AG08395 (cell line): Measurements from ENCODE around the gene SCN4A.
A peak's percentile ranks its signal among the peaks of the same experiment; 100 is the strongest.

Experiments used
- DNase-seq: peaks from one replicate; pipeline ENCODE4 v3.0.0; 2012; ENCODE audit warnings: mixed read lengths, low spot score

SCN4A gene

GRCh38 chr17:63955232-63955631 lies 17.5 kb downstream of the SCN4A start:
- DNase-seq = no peak

DNA sequence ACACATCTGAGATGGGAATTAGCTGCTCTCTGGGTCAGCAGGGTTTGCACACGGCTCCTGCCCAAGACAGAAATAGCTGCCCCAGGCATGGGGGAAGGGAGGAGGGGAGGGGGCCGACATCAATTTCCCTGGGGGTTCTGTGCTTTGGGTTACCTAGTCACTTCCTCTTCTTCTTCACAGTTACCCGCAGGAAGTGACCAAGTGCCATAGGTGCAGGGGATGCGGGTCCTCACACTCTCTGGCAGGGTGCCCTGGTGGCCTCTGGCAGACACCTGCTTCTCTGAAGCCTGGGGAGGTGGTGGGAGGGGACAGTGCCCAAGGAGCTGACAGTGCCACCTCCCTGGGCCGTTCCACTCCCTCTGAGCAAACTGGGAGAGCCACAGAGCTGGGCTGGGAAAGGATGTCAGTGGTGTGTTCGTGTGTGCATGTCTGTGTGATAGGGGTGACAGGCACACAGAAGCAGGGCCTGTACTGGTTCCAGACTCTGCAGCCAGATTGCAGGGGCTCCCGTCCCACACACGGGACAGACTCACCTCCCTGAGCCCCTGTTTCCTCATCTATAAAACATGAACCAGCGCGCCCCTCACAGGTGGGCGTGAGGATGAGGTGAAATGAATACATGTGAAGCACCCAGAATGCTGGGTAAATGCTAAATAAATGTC lies 18.2 kb downstream of the SCN4A start:
- DNase-seq = no peak

DNA sequence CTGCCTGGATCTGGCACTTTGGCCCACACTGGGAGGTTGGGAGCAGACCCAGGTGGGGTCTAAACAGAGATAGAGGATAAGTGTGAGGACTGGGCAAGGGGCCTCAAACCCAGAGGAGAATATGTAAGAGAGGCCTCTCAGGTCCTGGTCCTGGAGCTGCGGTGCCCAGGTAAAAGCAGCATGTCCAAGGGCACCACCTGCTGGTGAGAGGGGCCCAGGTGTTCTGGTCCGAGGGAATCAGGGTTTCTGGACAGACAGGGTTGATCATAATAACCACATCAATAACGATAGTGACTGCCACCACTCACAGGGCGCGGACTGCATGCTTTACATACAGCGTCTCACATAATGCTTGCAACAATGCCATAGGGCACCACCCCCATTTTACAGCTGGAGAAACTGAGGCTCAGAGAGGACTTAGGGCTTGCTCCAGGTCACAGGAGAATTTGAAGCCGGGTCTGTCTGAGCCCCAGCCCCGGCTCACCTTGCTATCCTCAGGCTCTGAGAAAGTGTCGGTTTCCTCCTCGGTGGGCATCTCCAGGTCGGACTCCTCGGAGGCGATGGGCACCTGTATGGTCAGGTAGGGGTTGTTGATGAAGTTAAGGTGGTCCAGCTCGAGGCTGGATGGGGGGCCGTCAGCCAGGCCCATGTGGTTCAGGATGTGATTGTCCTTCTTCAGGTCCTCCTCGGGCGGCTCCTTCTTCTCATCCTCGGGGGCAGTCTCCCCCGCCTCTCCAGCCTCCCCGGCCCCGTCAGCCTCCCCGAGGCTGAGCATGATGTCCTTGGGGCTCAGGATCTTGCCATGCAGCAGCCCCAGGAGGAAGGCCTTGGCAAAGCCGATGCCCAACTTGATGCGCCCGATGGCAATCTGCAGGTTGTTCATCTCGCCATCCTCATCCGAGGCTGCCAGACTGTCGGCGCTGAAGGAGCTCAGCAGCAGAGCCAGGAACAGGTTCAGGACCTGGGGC lies 21.5 kb downstream of the SCN4A start:
- no peak for DNase-seq

DNA sequence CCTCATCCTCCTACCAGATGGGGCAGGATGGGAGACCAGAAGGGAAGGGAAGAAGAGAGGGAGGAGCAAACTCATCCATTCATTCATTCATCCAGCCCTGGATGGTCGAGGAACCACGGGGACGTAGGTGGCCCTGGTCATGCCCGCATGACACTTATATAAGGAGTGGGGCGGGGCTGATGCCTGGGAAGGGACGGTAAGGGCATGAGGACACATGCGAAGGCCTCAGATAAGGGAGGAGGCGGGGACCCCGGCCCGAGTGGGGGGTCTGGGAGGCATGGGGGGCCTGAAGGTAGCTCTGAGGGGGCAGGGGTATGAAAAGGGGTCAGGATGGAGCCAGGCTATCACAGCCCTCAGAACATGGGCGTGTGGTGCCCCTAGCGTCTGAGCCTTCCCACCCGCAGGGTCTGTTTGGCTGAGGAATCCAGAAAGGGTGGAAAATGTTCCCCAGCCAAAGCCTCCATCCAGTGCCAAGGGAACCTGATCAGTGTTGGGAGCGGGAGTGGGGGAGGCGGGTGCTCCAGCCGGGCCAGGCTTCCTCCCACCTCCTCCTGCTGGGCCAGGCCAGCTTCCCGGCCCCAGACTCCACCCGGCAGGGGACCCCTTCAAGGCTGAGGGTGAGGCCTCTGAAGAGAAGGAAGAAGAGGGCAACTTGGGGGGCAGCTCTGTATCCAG lies 23.0 kb downstream of the SCN4A start:
- no peak for DNase-seq

- no peak for DNase-seq
Measured at GRCh38 chr17:63948521-63948920, 24.2 kb downstream of the SCN4A start.

DNA sequence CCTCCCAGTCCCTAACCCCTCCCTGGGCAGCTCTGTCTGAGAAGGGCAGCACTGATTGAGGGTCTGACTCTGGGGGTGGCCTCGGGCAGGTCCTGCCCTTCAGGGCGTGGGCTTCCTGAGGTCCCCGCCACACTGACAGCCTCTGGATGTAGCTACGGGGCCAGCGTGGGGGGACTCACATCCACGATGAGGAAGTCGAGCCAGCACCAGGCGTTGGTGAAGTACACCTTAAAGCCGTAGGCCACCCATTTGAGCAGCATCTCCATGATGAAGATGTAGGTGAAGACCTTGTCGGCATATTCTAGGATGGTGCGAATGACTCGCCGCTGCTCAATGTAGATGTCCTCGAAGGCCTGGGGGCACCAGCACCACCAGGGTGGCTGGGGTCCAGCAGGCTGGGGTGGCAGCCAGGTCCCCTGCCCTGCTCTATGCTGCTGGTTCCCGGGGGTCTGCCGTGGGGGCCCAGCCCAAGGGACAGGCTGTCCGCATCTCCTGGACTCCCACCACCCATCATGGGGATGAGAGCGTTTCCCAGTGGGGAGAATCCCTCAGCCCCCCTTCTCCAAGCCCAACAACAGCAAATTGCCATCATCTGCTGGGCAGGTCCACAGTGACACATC lies 24.9 kb downstream of the SCN4A start:
- no peak for DNase-seq

- peak; percentile 71 for DNase-seq
Measured at GRCh38 chr17:63946440-63947363, 26.0 kb downstream of the SCN4A start.

GRCh38 chr17:63945784-63946439 lies 26.8 kb downstream of the SCN4A start:
- no peak for DNase-seq

DNA sequence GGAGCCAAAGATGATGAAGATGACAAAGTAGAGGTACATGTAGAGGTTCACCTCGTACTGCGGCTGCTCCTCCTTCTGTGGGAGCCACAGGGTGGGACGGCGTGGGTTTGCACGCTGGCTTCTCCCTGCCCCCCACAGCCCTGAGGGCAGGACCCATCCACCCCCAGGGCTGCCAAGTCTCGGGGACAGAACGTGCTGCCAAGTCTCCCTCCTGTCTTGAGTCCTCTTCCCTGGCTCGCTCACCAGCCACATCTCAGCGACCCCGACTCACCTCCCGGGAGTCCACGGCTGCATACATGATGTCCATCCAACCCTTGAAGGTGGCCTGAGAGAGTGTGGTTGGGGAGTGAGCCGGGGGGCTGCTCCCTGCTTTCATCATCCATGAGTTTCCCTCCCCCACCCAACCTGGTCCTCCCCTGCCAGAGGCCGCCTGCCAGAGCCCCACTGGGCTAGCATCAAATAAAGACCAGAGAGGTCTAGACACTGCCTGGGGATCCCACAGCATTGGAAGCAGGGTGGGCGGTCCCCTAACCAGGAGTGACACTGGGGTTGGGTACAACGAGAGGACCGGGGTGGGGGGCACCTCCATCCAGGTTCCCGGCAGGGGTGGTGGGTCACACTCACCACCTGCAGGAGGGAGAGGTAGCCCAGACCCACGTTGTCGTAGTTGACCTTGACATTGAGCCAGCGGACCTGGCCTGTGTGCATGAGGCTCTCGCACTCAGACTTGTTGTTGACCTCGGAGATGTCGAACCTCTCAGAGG lies 27.8 kb downstream of the SCN4A start:
- DNase-seq = no peak

GRCh38 chr17:63943745-63944144 lies 29.0 kb downstream of the SCN4A start:
- no peak for DNase-seq

DNA sequence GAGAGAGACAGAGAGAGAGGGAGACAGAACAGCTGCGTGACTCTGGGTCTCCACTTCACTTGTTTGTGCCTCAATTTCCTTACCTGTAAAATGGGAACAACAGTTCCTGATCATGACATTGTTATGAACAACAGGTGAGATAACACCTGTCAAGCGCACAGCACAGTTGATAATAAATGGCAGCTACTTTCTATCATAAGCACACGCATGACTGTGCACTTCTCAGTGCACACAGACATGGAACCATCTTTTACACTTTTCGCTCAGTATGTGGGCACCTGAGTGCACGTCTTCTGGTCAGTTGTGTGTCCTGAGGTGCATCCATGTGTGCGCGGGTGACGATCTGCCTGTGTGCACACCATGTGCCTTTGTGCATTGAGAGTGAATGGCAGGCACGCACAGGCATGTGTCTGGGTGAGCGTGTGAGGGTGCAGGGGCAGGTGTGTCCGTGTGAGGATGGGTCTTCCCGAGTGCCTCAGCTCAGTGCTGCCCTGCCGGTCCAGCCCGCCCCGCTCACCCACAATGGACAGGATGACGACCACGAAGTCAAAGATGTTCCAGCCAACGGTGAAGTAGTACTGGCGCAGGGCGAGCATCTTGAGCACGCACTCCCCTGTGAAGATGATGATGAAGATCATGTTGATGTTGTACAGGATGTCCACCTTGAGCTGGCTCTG lies 30.3 kb downstream of the SCN4A start:
- no peak for DNase-seq

DNA sequence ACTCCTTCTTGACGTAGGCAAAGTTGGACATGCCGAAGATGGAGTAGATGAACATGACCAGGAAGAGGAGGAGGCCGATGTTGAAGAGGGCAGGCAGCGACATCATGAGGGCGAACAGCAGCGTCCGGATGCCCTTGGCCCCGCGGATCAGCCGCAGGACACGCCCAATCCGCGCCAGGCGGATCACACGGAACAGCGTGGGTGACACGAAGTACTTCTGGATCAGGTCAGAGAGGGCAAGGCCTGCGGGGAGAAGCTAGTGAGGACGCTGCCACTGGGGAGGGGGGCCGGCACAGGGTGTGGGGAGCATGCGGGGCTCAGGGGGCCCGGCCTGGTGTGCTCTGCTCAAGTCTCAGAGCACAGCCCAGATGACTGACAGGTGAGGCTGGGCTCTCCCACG lies 31.0 kb downstream of the SCN4A start:
- no peak for DNase-seq

- DNase-seq = no peak
Measured at GRCh38 chr17:63941162-63941561, 31.6 kb downstream of the SCN4A start.

GRCh38 chr17:63940584-63940983 lies 32.1 kb downstream of the SCN4A start:
- DNase-seq = no peak

DNA sequence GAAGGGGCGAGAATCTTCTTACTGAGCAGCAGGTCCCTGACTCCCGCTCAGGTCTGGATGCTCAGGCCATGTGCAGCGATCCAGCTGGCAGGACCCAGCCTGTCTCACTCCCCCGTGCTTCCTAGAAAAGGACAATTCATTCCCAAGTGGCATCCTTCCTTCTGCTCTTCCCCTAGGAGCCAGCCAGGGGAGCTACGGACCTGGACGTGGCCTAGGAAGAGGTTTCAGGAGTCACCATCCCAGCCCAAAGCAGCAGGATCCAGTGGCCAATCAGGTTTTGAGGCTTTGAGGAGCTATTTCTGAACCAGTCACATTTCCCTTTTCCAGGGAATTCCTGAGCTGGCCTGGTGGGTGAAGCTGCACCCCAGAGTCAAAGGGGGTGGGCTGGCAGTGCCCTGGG lies 32.8 kb downstream of the SCN4A start:
- DNase-seq = no peak

GRCh38 chr17:63939401-63939800 lies 33.3 kb downstream of the SCN4A start:
- DNase-seq = no peak

DNA sequence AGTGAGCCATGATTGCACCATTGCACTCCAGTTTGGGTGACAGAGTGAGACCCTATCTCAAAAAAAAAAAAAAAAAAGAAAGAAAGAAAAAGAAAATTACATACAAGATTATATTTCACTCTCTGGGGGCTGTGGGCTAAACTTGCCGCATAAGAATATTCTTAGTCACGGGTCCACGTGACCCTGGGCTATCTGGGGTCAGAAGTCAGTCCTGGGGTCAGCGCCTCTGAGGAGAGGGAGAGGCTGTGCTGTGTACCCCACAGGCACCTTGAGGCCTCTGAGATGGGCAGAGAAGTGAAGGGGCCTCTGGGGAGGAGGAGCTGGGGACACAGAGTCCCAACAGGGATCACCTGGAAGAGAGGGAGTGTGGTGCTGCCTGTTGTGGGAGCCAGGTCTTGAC lies 34.8 kb downstream of the SCN4A start:
- no peak for DNase-seq

DNA sequence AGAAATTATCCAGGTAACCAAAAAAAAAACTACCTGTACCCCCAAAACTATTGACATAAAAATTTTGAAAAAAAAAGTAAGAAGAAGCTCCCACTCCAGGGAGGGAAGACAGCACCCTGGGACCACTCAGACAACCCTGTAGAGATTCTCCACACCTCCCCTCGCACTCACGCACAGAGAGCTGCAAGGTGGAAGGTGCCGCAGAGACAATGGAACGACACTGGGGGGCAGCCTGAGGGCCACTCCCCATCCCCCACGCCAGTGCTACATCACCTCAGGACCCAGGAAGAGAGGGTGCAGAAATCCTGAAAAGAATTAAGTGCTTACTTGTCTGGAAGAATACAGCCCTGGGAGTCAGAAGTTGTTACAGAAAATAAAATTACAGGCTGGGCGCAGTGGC lies 35.4 kb downstream of the SCN4A start:
- DNase-seq = no peak
